Mesothelial cell of epicardium (in vitro differentiated cells): ENCODE results near the gene CDX1. TPM values are rescaled to one million over a fixed set of nuclear protein-coding genes. Genes with fewer than 3 reads are reported as not detected.

ENCODE experiments used
- DNase-seq, 2 experiments: peaks; one replicate each; pipeline ENCODE4 v3.0.0; 2021; ENCODE audit warnings: low spot score in 2 of 2; ENCODE audit not compliant: unreplicated experiment in 2 of 2
- H3K27ac Mint-ChIP-seq: 2 replicates; pipeline ENCODE4 v1.8.0; 2021; ENCODE audit warnings: mixed read lengths
- H3K27me3 Mint-ChIP-seq: 2 replicates; pipeline ENCODE4 v1.8.0; 2021; ENCODE audit warnings: low read depth, mixed read lengths
- H3K36me3 Mint-ChIP-seq: 2 replicates; pipeline ENCODE4 v1.8.0; 2021; ENCODE audit warnings: mixed read lengths
- H3K4me1 Mint-ChIP-seq: 2 replicates; pipeline ENCODE4 v1.8.0; 2021; ENCODE audit warnings: mixed read lengths
- H3K4me3 Mint-ChIP-seq: 2 replicates; pipeline ENCODE4 v1.8.0; 2021; ENCODE audit warnings: mild to moderate bottlenecking, moderate library complexity, mixed read lengths
- H3K9me3 Mint-ChIP-seq: 2 replicates; pipeline ENCODE4 v1.8.0; 2021; ENCODE audit warnings: mixed read lengths
- total RNA-seq: library from RNA; stranded (reverse); gene quantifications from 3 replicates; pipeline ENCODE4 v1.2.1, GENCODE V29; 2021
- TF ChIP-seq, protein P1 (sequence below): fragments of 200-600 bp; sonication (generic); IDR thresholded peaks from one replicate; pipeline ENCODE4 v1.5.0; 2021; ENCODE audit warnings: antibody characterized with exemption; ENCODE audit not compliant: unreplicated experiment

CDX1 gene
- total RNA-seq, 1 donor from 2014 or later, result 0.51 TPM

DNA sequence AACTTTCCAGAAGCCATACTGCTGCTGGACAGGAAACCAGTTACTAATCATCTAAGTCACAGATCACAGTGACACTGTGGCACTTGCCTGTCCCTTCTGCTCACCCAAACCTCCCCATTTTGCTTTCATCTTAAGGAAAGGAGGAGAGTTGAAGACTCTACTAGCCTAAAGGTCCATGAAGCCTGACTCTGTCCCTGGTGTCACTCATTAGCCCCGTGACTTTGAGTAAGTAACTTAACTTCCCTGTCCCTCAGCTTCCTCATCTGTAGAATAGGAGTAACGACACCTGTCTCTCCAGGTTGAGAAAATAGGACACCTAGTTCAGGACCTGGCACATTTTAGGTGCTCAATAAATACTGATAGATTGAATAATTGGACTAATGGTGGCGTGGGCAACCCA lies 22.7 kb downstream of the CDX1 start:
- no peak overlapping the region for H3K27ac Mint-ChIP-seq
- DNase-seq, result no peak
- peaks cover 67% of the 10 kb centered on the region for H3K27me3 Mint-ChIP-seq
- TF ChIP-seq, protein P1, sequence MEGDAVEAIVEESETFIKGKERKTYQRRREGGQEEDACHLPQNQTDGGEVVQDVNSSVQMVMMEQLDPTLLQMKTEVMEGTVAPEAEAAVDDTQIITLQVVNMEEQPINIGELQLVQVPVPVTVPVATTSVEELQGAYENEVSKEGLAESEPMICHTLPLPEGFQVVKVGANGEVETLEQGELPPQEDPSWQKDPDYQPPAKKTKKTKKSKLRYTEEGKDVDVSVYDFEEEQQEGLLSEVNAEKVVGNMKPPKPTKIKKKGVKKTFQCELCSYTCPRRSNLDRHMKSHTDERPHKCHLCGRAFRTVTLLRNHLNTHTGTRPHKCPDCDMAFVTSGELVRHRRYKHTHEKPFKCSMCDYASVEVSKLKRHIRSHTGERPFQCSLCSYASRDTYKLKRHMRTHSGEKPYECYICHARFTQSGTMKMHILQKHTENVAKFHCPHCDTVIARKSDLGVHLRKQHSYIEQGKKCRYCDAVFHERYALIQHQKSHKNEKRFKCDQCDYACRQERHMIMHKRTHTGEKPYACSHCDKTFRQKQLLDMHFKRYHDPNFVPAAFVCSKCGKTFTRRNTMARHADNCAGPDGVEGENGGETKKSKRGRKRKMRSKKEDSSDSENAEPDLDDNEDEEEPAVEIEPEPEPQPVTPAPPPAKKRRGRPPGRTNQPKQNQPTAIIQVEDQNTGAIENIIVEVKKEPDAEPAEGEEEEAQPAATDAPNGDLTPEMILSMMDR, result no peak
- peaks cover 8% of the 10 kb centered on the region for H3K4me1 Mint-ChIP-seq
- H3K9me3 Mint-ChIP-seq, result no peaks in the 10 kb centered on the region
- peak overlapping the region; percentile 42 for H3K4me3 Mint-ChIP-seq
- H3K36me3 Mint-ChIP-seq, result no peaks in the 10 kb centered on the region

GRCh38 chr5:150189728-150190502 lies 23.3 kb downstream of the CDX1 start, which contains the start of gene SLC6A7:
Gene SLC6A7, plus strand, starts transcription at chr5:150190062. Its CDS starts 266 bp downstream, at chr5:150190328.
- H3K4me1 Mint-ChIP-seq, result peaks cover 8% of the 10 kb centered on the region
- no peak within 1 kb of the TSS for H3K27ac Mint-ChIP-seq
- no peaks in the 10 kb centered on the region for H3K36me3 Mint-ChIP-seq
- H3K4me3 Mint-ChIP-seq, result peak within 1 kb of the TSS; percentile 42
- no peak for DNase-seq
- TF ChIP-seq, protein P1, result no peak
- no peaks in the 10 kb centered on the region for H3K9me3 Mint-ChIP-seq
- peaks cover 67% of the 10 kb centered on the region for H3K27me3 Mint-ChIP-seq

GRCh38 chr5:150190503-150190979 lies 24.0 kb downstream of the CDX1 start:
- H3K4me3 Mint-ChIP-seq, result peak overlapping the region; percentile 30
- H3K27ac Mint-ChIP-seq, result no peak overlapping the region
- no peaks in the 10 kb centered on the region for H3K36me3 Mint-ChIP-seq
- DNase-seq, result no peak
- H3K27me3 Mint-ChIP-seq, result peaks cover 67% of the 10 kb centered on the region
- H3K4me1 Mint-ChIP-seq, result peaks cover 13% of the 10 kb centered on the region
- TF ChIP-seq, protein P1, result no peak
- no peaks in the 10 kb centered on the region for H3K9me3 Mint-ChIP-seq

- Mint-ChIP-seq H3K4me3 (peak overlapping the region; percentile 30), H3K27me3 (peaks cover 67% of the 10 kb centered on the region), H3K4me1 (peaks cover 15% of the 10 kb centered on the region), H3K27ac (no peak overlapping the region), H3K36me3 (no peaks in the 10 kb centered on the region), H3K9me3 (no peaks in the 10 kb centered on the region)
- TF ChIP-seq, protein P1, result no peak
- DNase-seq, result no peak
These were observed 24.4 kb downstream of the CDX1 start for GRCh38 chr5:150190987-150191386.

GRCh38 chr5:150192462-150192861 lies 25.9 kb downstream of the CDX1 start:
- Mint-ChIP-seq H3K4me3 (no peak overlapping the region), H3K4me1 (peaks cover 15% of the 10 kb centered on the region), H3K9me3 (no peaks in the 10 kb centered on the region), H3K36me3 (no peaks in the 10 kb centered on the region), H3K27ac (no peak overlapping the region), H3K27me3 (peaks cover 59% of the 10 kb centered on the region)
- TF ChIP-seq, protein P1, result no peak
- DNase-seq, result no peak
